ENCODE measurements around the gene TEX13D.

TEX13D gene

DNA sequence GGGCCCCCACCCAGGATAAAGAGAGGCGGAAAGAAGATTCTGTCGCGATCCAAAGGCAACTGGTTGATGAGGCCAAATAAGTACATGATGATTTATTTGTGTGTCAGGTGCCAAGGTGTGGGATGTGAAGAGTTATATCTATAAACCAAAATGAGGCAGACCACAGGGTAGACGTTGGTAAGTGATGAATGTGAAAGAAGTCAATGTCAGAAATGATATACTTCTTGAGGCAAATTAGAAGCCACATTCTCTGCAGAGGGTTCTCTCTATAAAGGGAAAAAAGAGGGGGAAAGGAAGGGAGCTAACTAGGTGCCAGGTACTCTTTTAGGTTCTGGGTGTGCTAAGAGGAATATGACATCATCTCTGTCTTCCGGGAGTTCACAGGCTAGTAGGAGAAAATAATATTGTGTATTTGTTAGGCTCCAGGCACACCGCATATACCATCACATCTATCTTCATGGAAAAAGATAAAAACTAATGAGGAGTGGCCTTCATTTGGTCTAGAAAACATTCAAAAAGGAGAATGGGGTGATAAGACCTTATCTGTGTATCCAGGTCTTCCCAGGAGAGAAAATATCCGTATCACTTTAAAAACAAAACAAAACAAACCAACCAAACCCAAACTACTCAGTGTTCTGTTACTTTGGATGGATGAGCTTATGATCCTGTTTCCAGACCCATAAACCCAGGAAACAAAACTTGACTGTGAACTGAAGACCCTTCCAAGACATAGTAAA, 9.1 kb downstream of the TEX13D start:
- FAIRE-seq (no peak), DNase-seq (ENCODE audit: insufficient read length, low spot score) (no peak)
- no peak for TF ChIP-seq POLR2A (IDR thresholded peaks at IDR 0.05; ENCODE audit: low read depth, low read length)

DNA sequence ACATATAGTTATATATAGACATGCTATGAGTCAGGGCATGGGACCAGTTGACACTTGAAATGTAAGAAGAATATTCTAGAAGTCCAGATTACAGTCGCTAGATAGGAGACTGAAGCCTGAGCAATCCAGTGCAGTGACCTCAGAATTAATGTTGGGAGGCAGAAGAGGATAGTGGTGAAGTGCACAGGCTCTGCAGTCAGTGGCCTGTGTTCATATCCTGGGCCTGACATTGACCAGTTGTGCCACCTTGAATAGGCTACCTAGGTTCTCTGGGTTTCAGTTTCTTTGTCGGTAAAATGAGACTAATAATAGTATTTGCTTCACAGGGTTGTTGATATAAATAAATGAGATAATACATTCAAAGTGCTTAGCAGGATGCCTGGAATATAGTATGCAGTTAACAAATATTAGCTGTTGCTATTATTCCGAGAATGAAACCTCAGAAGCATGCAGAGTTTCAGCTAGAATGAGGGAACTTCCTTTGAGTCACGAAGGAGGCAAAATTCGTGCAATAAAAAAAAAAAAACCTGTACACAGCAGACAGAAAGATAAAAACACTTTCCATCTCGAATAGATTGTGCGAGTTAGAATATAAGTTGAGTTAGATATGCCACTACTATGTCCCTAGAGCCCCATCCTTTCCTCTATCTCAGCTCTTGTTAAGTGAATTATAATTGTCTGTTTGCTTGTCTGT, 9.9 kb downstream of the TEX13D start:
- no peak for DNase-seq (ENCODE audit: insufficient read length, low spot score)
- no peak for FAIRE-seq
- no peak for TF ChIP-seq POLR2A (IDR thresholded peaks at IDR 0.05; ENCODE audit: low read depth, low read length)

GRCh38 chrX:124343016-124343415, 10.6 kb downstream of the TEX13D start:
- FAIRE-seq (no peak), DNase-seq (ENCODE audit: insufficient read length, low spot score) (no peak)
- no peak for TF ChIP-seq POLR2A (IDR thresholded peaks at IDR 0.05; ENCODE audit: low read depth, low read length)

DNA sequence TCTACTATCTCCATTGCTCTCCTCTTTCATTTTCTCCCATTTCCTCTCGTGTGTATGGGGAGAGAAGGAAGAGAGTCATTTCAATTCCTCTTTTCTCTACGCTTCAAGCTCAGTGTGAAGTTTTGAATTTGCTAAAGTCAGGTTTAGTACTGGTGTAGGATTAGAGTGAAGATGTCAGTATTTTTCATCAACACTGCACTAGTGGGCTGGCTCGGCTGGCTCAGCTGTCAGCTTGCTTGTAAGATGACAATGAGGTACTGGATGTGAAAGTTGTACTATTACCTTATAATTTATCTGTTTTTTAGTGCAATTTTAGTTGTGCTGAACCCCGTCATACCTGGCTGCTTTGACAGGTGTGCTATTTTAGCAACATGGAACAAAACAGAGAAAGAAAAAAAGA, 11.8 kb downstream of the TEX13D start:
- DNase-seq (ENCODE audit: insufficient read length, low spot score), result no peak
- FAIRE-seq, result no peak
- TF ChIP-seq POLR2A (IDR thresholded peaks at IDR 0.05; ENCODE audit: low read depth, low read length), result no peak

- no peak for DNase-seq (ENCODE audit: insufficient read length, low spot score)
- TF ChIP-seq POLR2A (IDR thresholded peaks at IDR 0.05; ENCODE audit: low read depth, low read length), result no peak
- FAIRE-seq, result no peak
Measured at GRCh38 chrX:124346117-124346876, 13.8 kb downstream of the TEX13D start, which contains the start of gene SH2D1A. TSS of gene SH2D1A (plus strand) at chrX:124346563. CDS start at chrX:124346643, 80 bp downstream.

DNA sequence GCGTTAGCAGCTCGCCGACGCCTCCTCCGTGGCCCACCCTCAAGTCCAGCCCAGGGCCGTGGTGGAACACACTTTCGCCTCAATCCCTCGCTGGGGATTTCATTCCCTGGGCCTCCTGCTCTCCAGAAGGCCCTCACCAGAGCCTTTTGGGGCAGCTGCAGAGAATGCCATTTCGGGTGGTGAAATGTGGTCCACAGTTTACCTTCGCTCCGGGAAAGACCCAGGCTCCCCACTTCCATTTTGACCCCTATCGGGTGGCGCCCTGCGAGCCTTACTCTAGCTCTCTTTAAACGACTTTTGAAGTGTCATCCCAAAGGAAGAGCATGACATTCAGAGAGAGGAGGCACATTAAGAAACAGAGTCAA, 14.4 kb downstream of the TEX13D start:
- DNase-seq (ENCODE audit: insufficient read length, low spot score) (no peak), FAIRE-seq (no peak)
- TF ChIP-seq POLR2A (IDR thresholded peaks at IDR 0.05; ENCODE audit: low read depth, low read length), result no peak

- DNase-seq (ENCODE audit: insufficient read length, low spot score), result no peak
- no peak for TF ChIP-seq POLR2A (IDR thresholded peaks at IDR 0.05; ENCODE audit: low read depth, low read length)
- FAIRE-seq, result no peak
Measured at GRCh38 chrX:124347242-124347641, 14.8 kb downstream of the TEX13D start.

DNA sequence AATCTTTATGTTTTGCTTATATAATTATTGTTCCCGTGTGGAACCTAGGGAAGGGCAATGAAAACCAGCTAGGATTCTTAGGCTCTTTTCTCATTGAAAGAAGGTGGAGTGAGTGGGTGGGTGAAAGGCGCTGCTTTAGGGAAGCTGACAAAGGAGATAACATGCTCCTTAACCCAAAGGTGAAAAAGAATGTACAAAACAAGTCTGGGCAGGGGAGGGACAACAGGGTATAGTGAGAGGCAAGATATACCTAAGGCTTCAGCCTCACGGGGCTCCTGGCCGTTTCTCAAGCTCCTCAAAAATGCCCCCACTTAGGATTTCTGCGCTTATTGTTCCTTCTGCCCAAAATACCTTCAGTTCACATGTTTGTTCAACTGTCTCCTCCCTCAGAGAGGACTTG, 15.7 kb downstream of the TEX13D start:
- FAIRE-seq (no peak), DNase-seq (ENCODE audit: insufficient read length, low spot score) (no peak)
- no peak for TF ChIP-seq POLR2A (IDR thresholded peaks at IDR 0.05; ENCODE audit: low read depth, low read length)

DNA sequence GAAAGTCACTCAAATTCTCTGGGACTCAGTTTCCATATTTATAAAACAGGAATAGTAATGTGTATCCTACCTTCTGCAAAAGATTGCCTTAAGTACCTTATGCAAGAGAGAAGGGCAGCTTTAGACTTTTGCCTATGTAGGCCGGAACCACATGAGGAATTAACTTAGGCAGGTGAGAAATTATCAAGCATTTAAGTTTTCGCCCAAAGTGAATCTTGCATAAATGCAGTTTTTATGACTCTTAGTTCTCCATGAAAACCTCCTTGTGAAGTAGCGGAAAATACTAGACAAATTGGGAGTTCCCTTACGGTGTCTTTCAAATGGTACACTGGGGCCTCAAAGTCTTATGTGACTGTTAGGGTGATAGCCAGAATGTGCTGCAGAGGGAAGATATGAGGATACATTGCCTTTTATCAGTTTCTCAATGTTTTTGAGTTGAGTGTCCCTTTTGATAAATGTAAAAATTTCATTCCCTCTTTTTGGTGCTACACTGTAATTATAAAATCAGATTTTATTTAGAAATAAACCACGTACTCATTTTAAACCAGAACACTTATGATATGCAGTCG, 16.5 kb downstream of the TEX13D start:
- DNase-seq (ENCODE audit: insufficient read length, low spot score) (no peak), FAIRE-seq (no peak)
- no peak for TF ChIP-seq POLR2A (IDR thresholded peaks at IDR 0.05; ENCODE audit: low read depth, low read length)

- FAIRE-seq (no peak), DNase-seq (ENCODE audit: insufficient read length, low spot score) (no peak)
- TF ChIP-seq POLR2A (IDR thresholded peaks at IDR 0.05; ENCODE audit: low read depth, low read length), result no peak
Measured at GRCh38 chrX:124354648-124355047, 22.2 kb downstream of the TEX13D start.

GRCh38 chrX:124358800-124359383, 26.4 kb downstream of the TEX13D start:
- DNase-seq (ENCODE audit: insufficient read length, low spot score), result no peak
- no peak for TF ChIP-seq POLR2A (IDR thresholded peaks at IDR 0.05; ENCODE audit: low read depth, low read length)
- no peak for FAIRE-seq

DNA sequence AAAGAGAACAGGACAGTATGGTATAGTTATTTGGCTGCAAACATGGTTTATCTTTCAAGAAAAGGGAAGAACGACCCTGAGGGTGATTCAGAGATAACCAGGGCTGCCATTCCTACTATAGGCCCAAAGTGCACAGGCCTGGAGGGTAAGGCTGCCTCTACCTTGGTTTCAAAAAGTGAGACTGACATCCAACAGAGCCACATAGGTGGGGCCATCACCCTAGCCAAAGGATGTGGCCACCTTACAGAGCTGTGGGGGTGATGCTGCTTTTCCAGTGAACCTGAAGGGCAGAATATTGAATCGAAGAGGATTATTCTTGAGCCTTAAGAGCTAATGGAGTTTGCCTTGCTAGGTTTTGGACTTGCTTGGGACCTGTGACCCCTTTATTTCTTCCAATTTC, 29.6 kb downstream of the TEX13D start:
- TF ChIP-seq POLR2A (IDR thresholded peaks at IDR 0.05; ENCODE audit: low read depth, low read length), result no peak
- DNase-seq (ENCODE audit: insufficient read length, low spot score), result no peak

DNA sequence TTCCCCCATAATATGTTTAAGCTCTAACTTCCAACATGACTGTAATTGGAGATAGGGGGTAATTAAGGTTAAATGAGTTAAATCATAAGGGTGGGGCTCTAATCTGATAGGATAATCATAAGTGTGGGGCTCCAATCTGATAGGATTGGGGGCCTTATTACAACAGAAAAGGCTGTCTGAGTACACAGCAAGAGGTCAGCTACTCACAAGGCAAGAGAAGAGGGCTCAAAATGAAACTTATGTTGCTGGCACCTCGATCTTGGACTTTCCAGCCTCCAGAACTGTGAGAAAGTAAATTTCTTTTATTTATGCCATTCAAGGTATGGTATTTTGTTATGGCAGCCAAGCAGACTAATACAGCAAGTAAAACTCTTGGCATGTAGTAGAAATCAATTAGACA, 30.3 kb downstream of the TEX13D start:
- DNase-seq (ENCODE audit: insufficient read length, low spot score), result no peak
- FAIRE-seq, result no peak
- TF ChIP-seq POLR2A (IDR thresholded peaks at IDR 0.05; ENCODE audit: low read depth, low read length), result no peak

More for the DNA sequence above, 29.6 kb downstream of the TEX13D start:
- no peak for FAIRE-seq

DNA sequence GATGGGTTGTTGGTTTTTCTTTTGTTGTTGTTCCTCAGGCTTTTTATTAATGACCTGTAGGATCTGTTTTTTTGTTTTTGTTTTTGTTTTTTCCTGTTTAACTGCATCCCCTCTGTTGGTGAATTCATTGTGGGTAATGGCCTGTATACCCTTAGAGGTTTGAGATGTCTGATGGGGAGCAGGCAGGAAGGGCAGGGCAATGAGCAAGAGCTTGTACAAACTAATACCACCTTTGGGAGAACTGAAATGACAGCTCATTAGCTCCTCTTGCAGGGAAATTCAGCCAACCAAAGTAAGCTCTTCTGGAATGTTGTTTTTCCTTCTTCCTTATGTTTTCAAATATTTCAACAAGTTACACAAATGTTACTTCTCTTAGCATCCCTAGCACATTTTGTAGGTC, 37.3 kb downstream of the TEX13D start:
- no peak for TF ChIP-seq POLR2A (IDR thresholded peaks at IDR 0.05; ENCODE audit: low read depth, low read length)
- DNase-seq (ENCODE audit: insufficient read length, low spot score) (no peak), FAIRE-seq (no peak)

Data from H54 (cell line).